Measurements from ENCODE around the gene CBARP. TPM values are rescaled to one million over a fixed set of nuclear protein-coding genes. Genes with fewer than 3 reads are reported as not detected.

Gene CBARP
- total RNA-seq, 2 experiments from 2014 or later, result 0.09 to 0.13 TPM

GRCh38 chr19:1182727-1183126 is 55.1 kb downstream of the CBARP start:
- TF ChIP-seq EZH2phosphoT487 (IDR thresholded peaks at IDR 0.05; ENCODE audit: borderline replicate concordance, low read depth, low read length) (no peak), CTCF (conservative IDR thresholded peaks at IDR 0.05; ENCODE audit: low read length) (no peak)
- Histone ChIP-seq H3K27ac (ENCODE audit: low read depth, low read length, poor library complexity, severe bottlenecking) (no peak overlapping the region), H3K9me2 (ENCODE audit: insufficient read depth, low read length) (no peaks in the 10 kb centered on the region), H4K20me1 (ENCODE audit: insufficient read depth, low read length) (no peaks in the 10 kb centered on the region), H3K4me1 (ENCODE audit: insufficient read depth, low read length, poor library complexity, severe bottlenecking) (peaks cover 7% of the 10 kb centered on the region), H3K4me3 (ENCODE audit: low read depth, low read length, poor library complexity, severe bottlenecking) (no peak overlapping the region), H2AFZ (ENCODE audit: low read length) (no peak overlapping the region), H3K79me2 (ENCODE audit: insufficient read depth, low read depth, low read length) (no peaks in the 10 kb centered on the region), H3K36me3 (ENCODE audit: insufficient read depth, low read length) (no peaks in the 10 kb centered on the region), H3K4me2 (ENCODE audit: low read length) (no peak overlapping the region), H3K9me3 (ENCODE audit: low read length) (no peaks in the 10 kb centered on the region)
- intact Hi-C loops (cut with micrococcal nuclease; ENCODE audit: unreplicated experiment), result no loop called here
- no peak for DNase-seq (ENCODE audit: low spot score)
- CTCF ChIA-PET (ENCODE audit: unreplicated experiment), result interaction anchor here (0.6 kb wide), 1 partner anchor 70 kb away, joined by 11 read pairs; no protein-coding TSS in a partner anchor
- no TSS peak for BruUV-seq (replicated peaks)
- POLR2A ChIA-PET, result no interaction called here

- no peaks in the 10 kb centered on the region for H3K9me3 ChIP-seq (ENCODE audit: low read length)
- no peaks in the 10 kb centered on the region for H3K79me2 ChIP-seq (ENCODE audit: insufficient read depth, low read depth, low read length)
- ChIA-PET POLR2A (no interaction called here), CTCF (ENCODE audit: unreplicated experiment) (no interaction called here)
- no peak for TF ChIP-seq CTCF (conservative IDR thresholded peaks at IDR 0.05; ENCODE audit: low read length)
- no peak for TF ChIP-seq EZH2phosphoT487 (IDR thresholded peaks at IDR 0.05; ENCODE audit: borderline replicate concordance, low read depth, low read length)
- no peak overlapping the region for H2AFZ ChIP-seq (ENCODE audit: low read length)
- intact Hi-C loops (cut with micrococcal nuclease; ENCODE audit: unreplicated experiment), result no loop called here
- H3K4me2 ChIP-seq (ENCODE audit: low read length), result no peak overlapping the region
- H3K36me3 ChIP-seq (ENCODE audit: insufficient read depth, low read length), result no peaks in the 10 kb centered on the region
- no peaks in the 10 kb centered on the region for H4K20me1 ChIP-seq (ENCODE audit: insufficient read depth, low read length)
- H3K4me1 ChIP-seq (ENCODE audit: insufficient read depth, low read length, poor library complexity, severe bottlenecking), result peaks cover 7% of the 10 kb centered on the region
- no TSS peak for BruUV-seq (replicated peaks)
- no peak overlapping the region for H3K27ac ChIP-seq (ENCODE audit: low read depth, low read length, poor library complexity, severe bottlenecking)
- DNase-seq (ENCODE audit: low spot score), result no peak
- H3K9me2 ChIP-seq (ENCODE audit: insufficient read depth, low read length), result no peaks in the 10 kb centered on the region
- H3K4me3 ChIP-seq (ENCODE audit: low read depth, low read length, poor library complexity, severe bottlenecking), result no peak overlapping the region
These were observed 55.7 kb downstream of the CBARP start for GRCh38 chr19:1182068-1182467.

GRCh38 chr19:1181606-1182005 is 56.2 kb downstream of the CBARP start:
- POLR2A ChIA-PET, result no interaction called here
- BruUV-seq (replicated peaks), result no TSS peak
- no peak for TF ChIP-seq EZH2phosphoT487 (IDR thresholded peaks at IDR 0.05; ENCODE audit: borderline replicate concordance, low read depth, low read length)

More at GRCh38 chr19:1181606-1182005, 56.2 kb downstream of the CBARP start:
- Histone ChIP-seq H3K9me3 (ENCODE audit: low read length) (no peaks in the 10 kb centered on the region), H3K4me1 (ENCODE audit: insufficient read depth, low read length, poor library complexity, severe bottlenecking) (peaks cover 7% of the 10 kb centered on the region), H4K20me1 (ENCODE audit: insufficient read depth, low read length) (no peaks in the 10 kb centered on the region), H3K9me2 (ENCODE audit: insufficient read depth, low read length) (no peaks in the 10 kb centered on the region), H3K4me2 (ENCODE audit: low read length) (no peak overlapping the region), H2AFZ (ENCODE audit: low read length) (no peak overlapping the region), H3K36me3 (ENCODE audit: insufficient read depth, low read length) (no peaks in the 10 kb centered on the region), H3K4me3 (ENCODE audit: low read depth, low read length, poor library complexity, severe bottlenecking) (no peak overlapping the region), H3K79me2 (ENCODE audit: insufficient read depth, low read depth, low read length) (no peaks in the 10 kb centered on the region), H3K27ac (ENCODE audit: low read depth, low read length, poor library complexity, severe bottlenecking) (no peak overlapping the region)
- CTCF ChIA-PET (ENCODE audit: unreplicated experiment), result no interaction called here
- intact Hi-C loops (cut with micrococcal nuclease; ENCODE audit: unreplicated experiment), result no loop called here
- no peak for DNase-seq (ENCODE audit: low spot score)

Other genes with a start within 250 kb of the CBARP start
- gene GRIN3B, start 237.6 kb downstream of the CBARP start, total RNA-seq (2014; rRNA removed; shearing (Covaris generic)), result 0.05 TPM in 1 of 2 replicates, not detected in the other
- not detected in 2 replicates for gene GRIN3B, start 237.6 kb downstream of the CBARP start, total RNA-seq (2022)
- gene TMEM259, start 216.9 kb downstream of the CBARP start, total RNA-seq (2014; rRNA removed; shearing (Covaris generic)), result 131 and 169 TPM in 2 replicates
- gene TMEM259, start 216.9 kb downstream of the CBARP start, total RNA-seq (2022), result 195 and 204 TPM in 2 replicates
- gene RNU6-2, start 216.5 kb downstream of the CBARP start, total RNA-seq (2014; rRNA removed; shearing (Covaris generic)), result not detected in 2 replicates
- not detected in 2 replicates for gene RNU6-2, start 216.5 kb downstream of the CBARP start, total RNA-seq (2022)
- gene CNN2, start 211.4 kb downstream of the CBARP start, total RNA-seq (2014; rRNA removed; shearing (Covaris generic)), result 51.5 and 73.7 TPM in 2 replicates
- 126 and 127 TPM in 2 replicates for gene CNN2, start 211.4 kb downstream of the CBARP start, total RNA-seq (2022)
- 22.5 and 43.3 TPM in 2 replicates for gene ABCA7, start 197.9 kb downstream of the CBARP start, total RNA-seq (2014; rRNA removed; shearing (Covaris generic))
- 66.6 and 74.4 TPM in 2 replicates for gene ABCA7, start 197.9 kb downstream of the CBARP start, total RNA-seq (2022)
- 132 and 135 TPM in 2 replicates for gene ARHGAP45, start 170.8 kb downstream of the CBARP start, total RNA-seq (2014; rRNA removed; shearing (Covaris generic))
- 138 and 143 TPM in 2 replicates for gene ARHGAP45, start 170.8 kb downstream of the CBARP start, total RNA-seq (2022)
- 153 and 165 TPM in 2 replicates for gene POLR2E, start 142.6 kb downstream of the CBARP start, total RNA-seq (2014; rRNA removed; shearing (Covaris generic))
- gene POLR2E, start 142.6 kb downstream of the CBARP start, total RNA-seq (2022), result 160 and 193 TPM in 2 replicates
- gene GPX4, start 134.0 kb downstream of the CBARP start, total RNA-seq (2014; rRNA removed; shearing (Covaris generic)), result 184 and 203 TPM in 2 replicates
- gene GPX4, start 134.0 kb downstream of the CBARP start, total RNA-seq (2022), result 148 and 156 TPM in 2 replicates
- gene SBNO2, start 63.7 kb downstream of the CBARP start, total RNA-seq (2014; rRNA removed; shearing (Covaris generic)), result 17.6 and 26.6 TPM in 2 replicates
- gene SBNO2, start 63.7 kb downstream of the CBARP start, total RNA-seq (2022), result 43.3 and 48.8 TPM in 2 replicates
- 68.7 and 78.4 TPM in 2 replicates for gene STK11, start 32.2 kb downstream of the CBARP start, total RNA-seq (2014; rRNA removed; shearing (Covaris generic))
- gene STK11, start 32.2 kb downstream of the CBARP start, total RNA-seq (2022), result 76.5 and 82.2 TPM in 2 replicates
- 51.8 and 82.1 TPM in 2 replicates for gene ATP5F1D, start 3.7 kb upstream of the CBARP start, total RNA-seq (2014; rRNA removed; shearing (Covaris generic))
- 207 and 266 TPM in 2 replicates for gene ATP5F1D, start 3.7 kb upstream of the CBARP start, total RNA-seq (2022)
- gene MIDN, start 10.6 kb upstream of the CBARP start, total RNA-seq (2014; rRNA removed; shearing (Covaris generic)), result 11.7 and 20.3 TPM in 2 replicates
- 70.9 and 75.8 TPM in 2 replicates for gene MIDN, start 10.6 kb upstream of the CBARP start, total RNA-seq (2022)
- gene CIRBP, start 31.3 kb upstream of the CBARP start, total RNA-seq (2014; rRNA removed; shearing (Covaris generic)), result 278 and 287 TPM in 2 replicates
- 309 and 321 TPM in 2 replicates for gene CIRBP, start 31.3 kb upstream of the CBARP start, total RNA-seq (2022)
- gene FAM174C, start 37.5 kb upstream of the CBARP start, total RNA-seq (2014; rRNA removed; shearing (Covaris generic)), result 52.6 and 53.2 TPM in 2 replicates
- 79.8 and 81.5 TPM in 2 replicates for gene FAM174C, start 37.5 kb upstream of the CBARP start, total RNA-seq (2022)
- gene EFNA2, start 47.9 kb upstream of the CBARP start, total RNA-seq (2014; rRNA removed; shearing (Covaris generic)), result not detected in 2 replicates
- not detected in 2 replicates for gene EFNA2, start 47.9 kb upstream of the CBARP start, total RNA-seq (2022)
- gene NDUFS7, start 145.9 kb upstream of the CBARP start, total RNA-seq (2014; rRNA removed; shearing (Covaris generic)), result 125 and 132 TPM in 2 replicates
- 147 and 148 TPM in 2 replicates for gene NDUFS7, start 145.9 kb upstream of the CBARP start, total RNA-seq (2022)
- 9.7 and 14.4 TPM in 2 replicates for gene GAMT, start 163.5 kb upstream of the CBARP start, total RNA-seq (2014; rRNA removed; shearing (Covaris generic))
- gene GAMT, start 163.5 kb upstream of the CBARP start, total RNA-seq (2022), result 17.6 and 27.5 TPM in 2 replicates
- gene DAZAP1, start 169.6 kb upstream of the CBARP start, total RNA-seq (2014; rRNA removed; shearing (Covaris generic)), result 170 and 210 TPM in 2 replicates
- gene DAZAP1, start 169.6 kb upstream of the CBARP start, total RNA-seq (2022), result 373 and 383 TPM in 2 replicates
- 2,068 and 2,241 TPM in 2 replicates for gene RPS15, start 200.4 kb upstream of the CBARP start, total RNA-seq (2014; rRNA removed; shearing (Covaris generic))
- 1,654 and 1,860 TPM in 2 replicates for gene RPS15, start 200.4 kb upstream of the CBARP start, total RNA-seq (2022)
- gene APC2, start 212.1 kb upstream of the CBARP start, total RNA-seq (2014; rRNA removed; shearing (Covaris generic)), result 0.23 and 0.57 TPM in 2 replicates
- gene APC2, start 212.1 kb upstream of the CBARP start, total RNA-seq (2022), result 2.4 and 5.5 TPM in 2 replicates
- 27.1 and 45.6 TPM in 2 replicates for gene C19orf25, start 241.2 kb upstream of the CBARP start, total RNA-seq (2014; rRNA removed; shearing (Covaris generic))
- 54.6 and 58.6 TPM in 2 replicates for gene C19orf25, start 241.2 kb upstream of the CBARP start, total RNA-seq (2022)

Data from OCI-LY7 (cell line).